KG1 (cell line): Measurements from ENCODE around the gene CD59.
"Not testable (repeated sequence)": the region's sequence is repeated elsewhere in the genome, so short reads cannot be mapped to it uniquely, and the experiment has no call there.

Experiments
- DNase-seq: peaks from one replicate; lab custom pipeline; 2025; lab: John Stamatoyannopoulos, UW

Gene CD59

DNA sequence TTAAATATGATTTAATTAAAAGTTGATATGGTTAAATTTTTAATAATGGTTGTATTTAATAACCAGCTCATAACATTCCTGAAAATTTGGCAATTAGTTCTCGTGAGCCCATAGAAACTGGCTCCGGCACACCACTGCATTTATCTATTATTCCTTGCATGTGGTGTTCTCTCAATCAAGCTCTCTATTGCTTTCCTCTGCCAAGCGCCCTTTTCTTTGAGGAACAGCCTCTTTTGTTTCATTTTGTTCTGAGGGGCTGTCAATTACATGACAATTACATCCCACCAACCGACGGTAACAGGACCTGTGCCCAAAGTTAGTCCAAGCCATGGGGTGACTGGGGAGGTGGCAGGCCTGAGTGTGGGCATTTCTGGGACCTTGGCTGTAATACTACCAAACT, 43.7 kb downstream of the CD59 start:
- DNase-seq, result no peak

DNA sequence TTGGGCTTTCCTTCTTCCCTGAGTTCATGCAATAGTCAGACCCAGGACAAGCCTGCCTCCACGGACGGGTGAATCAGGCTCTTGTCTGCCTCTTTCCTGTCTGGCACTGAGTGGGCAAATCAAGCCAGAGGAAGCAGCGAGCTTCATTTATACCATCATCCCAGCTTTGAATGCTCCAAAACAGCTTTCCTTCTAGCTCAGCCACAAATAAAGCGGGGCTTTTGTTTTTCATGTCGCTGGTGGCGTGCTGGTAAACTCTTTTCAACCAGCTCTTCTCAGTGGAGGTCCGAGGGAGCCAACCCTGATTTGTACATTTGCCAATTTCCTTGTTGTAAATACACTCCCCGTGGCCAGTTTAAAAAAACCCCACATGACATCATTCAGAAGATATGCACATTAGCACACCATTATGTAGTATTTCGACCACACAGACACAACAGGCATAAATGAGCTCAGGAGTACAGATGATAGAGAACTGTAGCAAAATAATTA, 44.2 kb downstream of the CD59 start:
- no peak for DNase-seq

DNA sequence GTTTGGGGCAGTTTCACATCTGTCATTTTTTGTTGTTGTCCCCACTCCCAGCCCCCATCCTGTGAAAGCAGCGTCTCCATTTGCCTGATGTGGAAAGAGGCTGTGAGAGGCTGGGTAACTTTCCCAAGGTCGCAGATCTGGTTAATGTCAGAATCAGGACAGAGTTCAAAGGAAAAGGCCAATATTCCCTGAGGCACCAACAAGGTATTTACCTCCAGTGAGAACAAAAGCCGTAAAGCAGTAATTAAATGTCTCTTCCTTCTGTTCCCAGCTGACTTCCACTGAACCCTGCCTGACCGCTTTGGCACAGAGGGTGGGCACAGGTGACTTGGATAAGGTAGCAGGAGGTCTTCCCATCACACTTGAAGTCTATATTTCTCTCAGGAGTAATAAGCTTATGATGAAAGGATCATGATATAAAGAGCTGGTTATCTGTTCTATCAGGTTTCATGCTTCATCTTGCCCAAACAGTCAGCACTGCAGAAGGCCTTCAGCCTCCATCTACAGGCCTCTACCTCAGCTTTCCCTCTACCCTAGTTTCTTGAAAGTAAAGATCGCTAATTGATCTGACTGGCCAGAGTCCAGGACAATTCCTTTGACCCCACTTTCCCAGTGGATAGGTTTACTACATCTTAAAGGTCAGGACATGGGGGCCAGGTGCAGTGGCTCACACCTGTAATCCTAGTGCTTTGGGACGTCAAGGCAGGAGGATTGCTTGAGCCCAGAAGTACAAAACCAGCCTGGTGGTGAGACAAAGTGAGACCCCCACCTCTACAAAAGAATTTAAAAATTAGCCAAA, 45.0 kb downstream of the CD59 start:
- DNase-seq, result no peak

DNA sequence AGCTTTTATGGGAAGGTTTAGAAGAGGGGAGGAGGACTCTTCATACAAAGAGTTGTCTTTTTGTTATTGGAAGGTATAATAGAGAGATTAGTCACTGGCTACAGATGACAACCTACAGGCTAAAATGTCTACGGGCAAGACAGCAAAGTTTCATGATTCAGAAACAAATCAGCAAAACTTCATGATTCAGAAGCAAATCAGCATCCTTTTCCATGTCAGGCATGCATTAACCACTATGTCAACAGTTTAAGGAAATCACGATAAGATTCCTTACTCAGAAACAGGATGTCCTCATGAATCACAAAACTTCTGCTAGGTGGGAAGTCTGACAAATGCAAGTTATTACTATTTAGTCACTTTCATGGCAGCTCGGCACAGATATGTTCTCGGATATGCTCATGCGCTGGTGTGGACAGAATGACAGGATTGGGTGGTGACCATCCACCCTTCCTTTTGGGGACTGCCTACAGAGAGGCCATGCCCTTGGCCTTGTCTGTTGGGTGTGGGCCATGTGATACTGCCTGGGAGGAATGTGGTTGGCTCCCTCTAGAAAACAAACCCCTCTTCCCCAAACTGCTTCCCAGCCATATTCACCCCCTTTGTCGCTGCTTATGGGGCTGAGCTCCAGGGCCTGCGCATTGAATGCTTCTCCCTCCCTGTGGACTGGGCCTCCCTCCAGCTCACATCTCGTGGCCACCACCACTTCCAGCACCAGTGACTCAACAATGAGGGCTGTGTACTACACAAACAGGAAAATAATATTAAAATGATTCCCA, 45.7 kb downstream of the CD59 start:
- DNase-seq, result no peak

DNA sequence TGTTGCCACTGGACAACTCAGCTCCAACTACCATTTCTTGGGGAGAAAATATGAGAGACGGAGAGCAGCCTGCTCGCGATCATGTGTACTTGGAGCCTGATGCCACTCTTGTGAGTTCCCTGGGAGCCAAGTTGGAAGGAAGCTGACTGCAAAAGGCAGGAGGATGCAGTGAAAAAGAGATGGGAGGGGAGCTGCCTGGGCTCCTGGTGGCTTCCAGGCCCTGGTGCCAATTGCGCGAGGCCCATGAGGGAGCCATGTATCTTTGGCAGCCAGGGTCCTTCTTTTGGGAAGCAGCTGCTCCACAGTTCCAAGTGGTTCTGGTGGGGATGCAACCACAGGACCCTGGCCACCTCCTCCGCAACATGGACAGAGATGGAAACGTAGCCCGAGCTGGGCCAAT, 46.7 kb downstream of the CD59 start:
- no peak for DNase-seq

DNA sequence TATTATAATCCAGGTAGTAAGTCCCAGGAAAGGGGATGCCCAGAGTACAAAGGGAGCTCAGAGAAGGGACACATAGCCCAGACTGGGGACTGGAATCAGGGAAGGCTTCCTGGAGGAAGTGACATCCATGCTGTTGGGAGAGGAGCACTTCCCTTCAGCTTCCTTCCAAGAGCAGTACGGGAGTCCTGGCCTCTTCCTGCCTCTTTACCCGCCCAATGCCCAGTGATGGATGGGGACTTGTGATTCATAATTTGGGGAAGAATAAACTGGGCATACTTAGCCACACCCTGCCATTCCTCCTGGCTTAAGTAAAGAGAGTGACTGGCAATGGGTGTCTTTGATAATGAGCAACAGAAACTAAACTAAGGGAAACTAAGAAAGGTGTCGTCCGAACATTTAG, 47.1 kb downstream of the CD59 start:
- no peak for DNase-seq

DNA sequence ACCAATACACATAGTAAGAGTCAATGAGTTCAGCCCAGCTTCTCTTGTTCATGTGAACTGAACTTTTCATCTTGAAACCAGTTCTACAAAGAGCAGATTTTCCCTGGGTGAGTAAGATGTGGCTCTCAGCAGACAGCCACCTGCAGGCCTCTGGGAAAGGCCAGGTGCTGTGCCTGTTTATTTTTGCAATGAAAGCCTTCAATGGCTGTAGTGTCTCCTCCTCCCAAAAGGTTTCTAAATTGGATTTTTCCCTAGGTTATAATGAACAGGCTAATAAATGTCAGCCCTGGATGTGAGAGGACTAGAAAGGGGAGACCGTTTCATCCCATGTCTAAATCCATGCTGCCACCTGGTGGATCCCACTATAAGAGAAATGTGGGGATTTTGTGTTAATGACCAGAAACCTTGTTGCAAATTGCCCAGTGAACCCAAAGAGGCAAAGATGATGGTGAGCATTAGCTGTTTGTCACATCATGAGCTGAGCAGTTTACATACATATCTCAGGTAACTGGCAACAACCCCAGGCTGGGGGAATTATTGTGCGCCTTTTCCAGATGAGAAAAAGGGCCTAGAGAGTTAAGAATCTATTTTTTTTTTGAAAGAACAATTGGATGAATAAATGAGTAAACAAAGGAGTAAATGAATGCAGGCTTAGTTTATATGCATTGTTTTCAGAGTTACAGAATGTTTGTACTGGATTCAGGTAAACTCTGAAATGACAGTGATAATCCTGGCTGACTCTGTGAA, 48.3 kb downstream of the CD59 start:
- DNase-seq, result peak; percentile 10

DNA sequence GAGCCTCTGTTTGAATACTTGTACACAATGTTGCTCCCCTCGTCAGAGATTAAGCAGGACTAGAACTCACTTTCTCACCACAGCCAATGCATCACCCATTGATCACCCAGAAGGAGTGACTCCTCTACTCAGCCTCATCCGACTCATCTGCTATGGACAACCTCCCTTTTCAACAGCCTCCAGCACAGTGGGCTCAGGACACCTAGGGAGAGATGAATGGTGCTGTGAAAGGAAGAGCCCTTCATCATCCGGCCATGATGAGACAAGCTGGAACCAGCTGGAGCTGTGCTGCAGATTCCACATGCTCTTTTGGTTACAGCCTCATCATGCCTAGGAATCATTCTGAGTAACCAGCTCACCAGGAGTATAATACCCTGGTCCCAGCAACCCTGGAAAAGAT, 51.1 kb downstream of the CD59 start:
- DNase-seq, result no peak

DNA sequence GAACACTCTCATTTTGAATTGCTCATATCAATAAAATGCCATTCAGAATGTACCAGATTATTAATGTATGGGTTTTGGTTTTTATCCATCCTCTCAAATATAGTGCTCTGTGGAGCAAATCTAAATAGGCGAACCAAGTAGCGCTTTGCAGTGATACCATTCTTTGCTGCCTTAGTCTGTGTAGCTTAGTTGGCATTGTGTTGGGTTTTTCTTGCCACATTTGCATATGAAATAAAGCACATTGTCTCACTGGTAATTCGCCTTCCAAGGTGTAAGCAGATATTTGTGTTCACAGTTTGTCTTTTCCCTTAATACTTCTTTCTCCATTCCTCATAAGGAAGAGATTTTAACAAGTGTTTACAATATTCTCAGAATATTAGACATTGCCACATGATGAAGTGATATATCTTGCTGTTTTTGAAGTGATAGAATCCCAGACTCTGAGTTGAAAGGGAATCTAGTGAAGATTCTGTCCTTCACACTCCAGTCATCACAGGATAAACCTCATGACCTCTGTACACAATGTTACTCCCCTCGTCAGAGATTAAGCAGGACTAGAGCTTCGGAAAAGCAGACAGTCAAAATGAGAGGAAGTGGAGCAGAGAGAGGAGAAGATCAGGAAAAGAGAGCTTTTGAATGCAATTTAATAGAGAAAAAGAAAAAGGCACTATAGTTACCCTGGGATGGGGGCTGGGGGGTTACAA, 52.1 kb downstream of the CD59 start:
- no peak for DNase-seq

DNA sequence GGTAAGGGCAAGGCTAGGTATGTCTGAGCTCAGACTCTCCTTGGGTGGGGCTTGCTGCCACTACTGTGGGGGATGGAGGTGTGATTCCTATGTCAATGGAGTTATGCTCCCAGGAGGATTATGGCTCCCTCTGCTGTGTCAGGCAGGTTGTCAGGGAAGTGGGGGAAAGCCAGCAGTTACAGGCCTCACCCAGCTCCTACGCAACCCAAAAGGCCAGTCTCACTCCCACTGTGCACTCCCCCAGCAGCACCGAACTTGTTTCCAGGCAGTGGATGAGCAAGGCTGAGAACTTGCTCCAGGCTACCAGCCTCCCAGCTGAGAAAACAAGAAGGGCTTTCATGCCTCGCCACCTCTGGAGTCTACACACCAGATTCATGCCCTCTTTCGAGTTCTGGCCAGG, 53.8 kb downstream of the CD59 start:
- DNase-seq, result no peak

DNA sequence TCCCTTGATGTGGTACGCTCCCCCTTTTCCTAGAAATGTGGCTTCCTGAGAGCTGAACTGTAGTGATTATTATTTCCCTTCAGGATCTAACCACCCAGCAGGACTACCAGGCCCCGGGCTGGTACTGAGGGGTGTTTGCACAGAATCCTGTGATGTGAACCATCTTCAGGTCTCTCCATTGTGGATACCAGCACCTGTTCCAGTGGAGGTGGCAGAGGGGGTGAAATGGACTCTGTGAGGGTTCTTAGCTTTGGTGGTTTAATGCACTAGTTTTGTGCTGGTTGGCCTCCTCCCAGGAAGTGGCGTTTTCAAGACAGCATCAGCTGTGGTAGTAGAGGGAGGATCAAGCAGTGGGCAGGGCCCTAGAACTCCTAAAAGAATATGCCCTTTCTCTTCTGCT, 54.2 kb downstream of the CD59 start:
- DNase-seq, result no peak

DNA sequence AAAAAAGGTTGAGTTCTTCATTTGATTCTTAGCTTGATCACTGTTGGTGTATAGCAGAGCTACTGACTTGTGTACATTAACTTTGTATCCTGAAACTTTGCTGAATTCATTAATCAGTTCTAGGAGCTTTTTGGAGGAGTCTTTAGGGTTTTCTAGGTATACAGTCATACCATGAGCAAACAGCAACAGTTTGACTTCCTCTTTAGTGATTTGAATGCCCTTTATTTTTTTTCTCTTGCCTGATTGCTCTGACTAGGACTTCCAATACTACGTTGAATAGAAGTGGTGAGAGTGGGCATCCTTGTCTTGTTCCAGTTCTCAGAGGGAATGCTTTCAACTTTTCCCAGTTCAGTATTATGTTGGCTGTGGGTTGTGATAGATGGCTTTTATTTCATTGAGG, 57.6 kb downstream of the CD59 start:
- DNase-seq, result not testable (repeated sequence)

DNA sequence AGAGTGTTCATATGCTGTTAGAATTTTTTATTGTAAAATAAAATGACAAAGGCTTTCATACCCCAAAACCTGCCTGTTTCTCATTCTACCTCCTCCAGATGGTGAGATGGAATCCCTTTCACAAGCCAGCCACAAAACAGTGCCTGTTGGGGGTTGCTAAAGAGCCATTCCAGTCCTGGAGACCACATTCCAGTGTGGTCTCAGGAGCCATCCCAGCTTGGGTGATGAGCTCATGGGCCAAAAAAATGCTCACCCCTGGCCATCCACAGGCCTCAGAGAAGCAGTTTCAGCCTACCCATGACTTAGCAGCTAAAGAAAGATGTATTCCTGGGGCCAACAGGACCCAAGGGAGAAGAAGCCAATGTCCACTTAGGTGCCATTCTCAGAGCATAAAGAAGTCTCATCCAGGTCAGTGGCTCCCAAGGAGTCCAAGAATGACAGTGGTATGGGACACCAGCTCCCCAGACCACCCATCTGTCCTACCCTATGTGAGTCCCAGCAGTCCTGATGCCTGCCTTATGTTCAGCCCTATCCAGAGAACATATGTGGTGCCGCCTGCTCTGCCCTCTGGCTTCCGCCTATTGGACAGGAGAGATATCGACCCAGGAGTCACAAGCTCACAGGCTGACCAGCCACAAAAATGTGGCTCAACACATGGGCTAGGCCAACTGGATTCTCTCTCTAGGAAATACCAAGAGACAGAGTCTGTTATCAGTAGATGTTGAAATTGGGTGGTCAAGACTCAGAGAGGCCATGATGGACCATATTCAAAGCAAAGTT, 62.0 kb downstream of the CD59 start:
- no peak for DNase-seq

DNA sequence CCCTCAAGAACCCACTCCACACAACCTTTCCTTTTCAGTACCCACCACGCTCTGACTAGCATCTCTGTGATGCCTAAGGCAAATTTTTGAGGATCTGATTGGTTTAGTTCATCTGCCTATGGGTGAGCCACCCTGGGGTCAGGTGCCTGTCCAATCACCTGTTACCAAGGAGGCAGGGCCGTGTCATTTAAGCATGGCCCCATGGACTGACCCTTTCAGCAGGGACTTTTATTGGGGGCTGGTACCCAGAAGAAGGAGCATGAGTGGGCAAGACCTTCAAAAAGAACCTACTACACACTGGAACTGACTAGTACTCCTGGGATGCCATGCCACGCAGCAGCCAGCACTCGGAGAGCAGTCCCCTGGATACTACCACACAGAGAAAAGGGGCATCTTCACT, 64.0 kb downstream of the CD59 start:
- DNase-seq, result no peak

DNA sequence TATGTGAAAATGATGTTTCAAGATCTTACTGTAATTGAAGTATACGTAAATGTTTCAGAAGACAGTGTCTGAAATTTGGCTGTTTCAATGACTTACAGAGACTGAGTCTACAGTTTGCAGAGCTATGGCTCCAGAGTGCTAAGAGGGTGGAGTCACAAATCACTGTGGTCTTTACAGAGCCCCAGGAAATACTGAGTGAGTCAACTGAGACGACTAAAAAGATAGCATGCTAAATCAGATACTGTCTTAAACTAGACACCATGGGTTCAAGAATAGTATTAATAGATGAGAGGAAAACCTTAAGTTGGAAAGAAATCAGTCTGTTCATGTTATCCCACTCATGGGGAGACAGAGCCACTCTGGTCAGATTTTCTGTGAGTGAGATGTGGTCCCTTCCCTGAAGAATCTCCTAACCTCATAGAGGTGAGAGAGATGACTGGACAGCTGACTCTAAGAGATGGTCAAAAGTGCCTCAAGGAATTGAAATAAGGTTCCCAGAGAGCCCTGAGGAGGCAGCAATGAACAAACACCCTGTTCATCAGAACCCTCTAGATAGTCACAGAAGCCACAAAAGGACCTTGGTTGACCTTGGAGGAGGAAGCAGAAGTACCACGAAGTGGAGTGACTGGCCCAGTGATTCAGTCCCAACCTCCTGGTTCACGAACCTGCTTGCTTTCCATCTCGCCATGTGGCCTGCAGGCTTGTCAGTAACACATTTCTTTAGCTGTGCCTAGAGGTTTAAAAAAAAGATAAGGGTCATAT, 65.8 kb downstream of the CD59 start:
- DNase-seq, result no peak

DNA sequence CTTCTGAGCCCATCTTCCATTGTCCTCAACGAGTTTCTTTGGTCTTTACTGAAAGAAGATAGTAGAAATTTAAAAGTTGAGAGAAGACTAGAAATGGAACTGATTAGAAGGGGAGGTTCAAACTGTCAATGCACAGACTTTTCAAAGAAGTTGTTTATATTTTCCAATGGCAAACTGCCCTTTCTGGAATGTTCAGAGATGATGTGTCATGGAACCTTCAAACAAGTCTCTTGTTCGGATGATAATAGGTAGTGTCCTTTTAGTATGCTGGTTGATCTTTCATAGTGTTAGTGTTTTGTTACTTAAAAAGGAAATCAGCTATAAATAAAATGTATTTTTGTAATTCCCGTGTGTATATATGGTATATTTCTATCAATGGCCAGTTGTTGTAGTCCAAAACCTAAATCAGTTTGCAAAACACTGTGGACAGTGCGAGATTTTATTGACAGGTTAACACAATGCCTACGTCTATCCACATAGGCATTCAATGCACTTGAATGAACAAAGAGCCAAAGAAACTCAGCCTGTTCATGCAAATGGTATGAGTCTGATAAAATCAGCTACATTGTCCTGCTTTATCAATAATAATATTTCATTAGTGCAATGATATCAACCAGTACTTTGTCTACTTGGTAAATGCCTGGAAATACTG, 66.5 kb downstream of the CD59 start:
- DNase-seq, result no peak

DNA sequence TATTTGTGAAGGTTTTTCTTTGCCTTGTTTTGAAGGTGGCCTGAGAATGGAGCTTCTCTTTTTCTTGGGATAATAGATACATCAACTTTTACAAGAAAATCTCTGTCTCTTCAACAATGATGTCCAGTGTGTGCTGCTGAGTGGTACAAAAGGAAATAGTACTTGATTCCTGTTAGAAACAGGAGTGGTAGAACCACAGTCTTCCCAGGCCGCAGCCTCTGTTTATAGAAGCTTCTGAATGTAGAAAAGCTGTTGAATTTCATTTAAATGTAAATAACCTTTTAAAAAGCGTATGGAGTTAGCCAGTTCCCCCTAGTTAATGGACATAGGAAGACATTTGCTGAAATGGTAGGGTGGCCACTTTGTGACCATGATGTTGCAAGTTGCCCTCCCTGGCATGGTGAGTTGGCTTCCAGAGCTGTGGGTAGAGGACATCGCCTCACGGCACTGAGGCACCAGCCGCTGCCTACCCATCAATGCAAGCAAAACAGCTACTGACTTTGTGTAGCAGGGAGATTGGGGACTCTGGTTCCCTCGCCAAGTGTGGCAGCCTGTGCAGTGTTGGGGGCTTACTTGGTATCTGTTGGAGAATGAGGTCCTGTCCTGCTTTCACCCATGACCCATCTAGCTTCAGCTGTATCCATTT, 67.1 kb downstream of the CD59 start:
- DNase-seq, result no peak

DNA sequence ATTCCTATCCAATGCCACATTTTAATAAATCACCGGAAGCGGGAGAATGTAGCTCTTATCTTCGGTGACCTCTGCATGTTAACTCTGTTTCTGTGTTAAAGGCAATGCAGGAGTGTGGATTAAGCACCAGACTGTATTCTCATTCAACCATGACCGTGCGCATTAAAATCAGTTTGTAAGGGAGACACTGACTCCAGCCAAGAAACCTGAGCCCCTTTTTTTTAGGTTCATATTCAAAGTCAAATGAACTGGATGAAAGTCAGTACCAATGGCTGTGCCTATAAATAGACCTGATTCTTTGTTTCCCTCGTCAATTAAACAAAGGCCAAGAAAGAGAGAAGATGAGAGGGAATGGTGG, 67.8 kb downstream of the CD59 start:
- no peak for DNase-seq

DNA sequence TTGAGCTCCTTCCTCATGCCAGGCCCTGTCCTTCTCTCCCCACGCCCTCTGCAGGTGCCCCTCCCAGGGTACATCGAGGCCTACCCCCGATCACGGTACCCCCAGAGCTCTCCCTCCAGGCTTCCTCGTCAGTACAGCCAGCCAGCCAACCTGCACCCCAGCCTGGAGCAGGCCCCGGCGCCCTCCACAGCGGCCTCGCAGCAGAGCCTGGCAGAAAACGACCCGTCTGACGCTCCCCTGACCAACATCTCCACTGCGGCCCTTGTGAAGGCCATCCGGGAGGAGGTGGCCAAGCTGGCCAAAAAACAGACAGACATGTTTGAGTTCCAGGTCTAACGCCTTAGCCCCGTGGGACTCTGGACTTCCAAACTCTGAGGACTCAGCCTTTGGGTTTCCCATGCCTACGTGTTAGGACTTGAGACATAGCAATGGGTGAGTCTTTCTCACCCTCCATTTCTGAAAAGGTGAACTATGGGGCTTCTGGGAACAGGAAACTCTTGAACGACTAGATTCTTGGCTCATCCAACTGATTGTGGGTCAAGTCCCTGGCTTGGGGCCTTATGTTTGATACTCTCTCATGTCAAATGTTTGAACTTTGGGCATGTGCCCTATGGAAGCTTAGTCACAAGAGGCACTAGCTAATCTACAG, 68.3 kb downstream of the CD59 start:
- DNase-seq, result no peak
